Hematopoietic multipotent progenitor cell (in vitro differentiated cells): Measurements from ENCODE around the gene CTF1. TPM values are rescaled to one million over a fixed set of nuclear protein-coding genes. Genes with fewer than 3 reads are reported as not detected.

Experiments
- DNase-seq, 3 donors: peaks; one replicate each; pipeline ENCODE4 v3.0.0-alpha.2; 2011 to 2015; ENCODE audit warnings: low read depth in 2 of 3, low spot score in 2 of 3
- total RNA-seq: library from RNA; depleted of rRNA; stranded (reverse); fragments of >200 nt; gene quantifications from one replicate; pipeline ENCODE4 v1.2.3, GENCODE V29; 2012

Gene CTF1
- total RNA-seq, 1 donor = 1.6 TPM

GRCh38 chr16:30903596-30903995 lies 7.2 kb downstream of the CTF1 start:
- peak in 2 of 3 donors; percentile 55 to 70 for DNase-seq

GRCh38 chr16:30904114-30904780 lies 7.8 kb downstream of the CTF1 start:
- DNase-seq = peak in 2 of 3 donors; percentile 37 to 44

- no peak for DNase-seq
Measured at GRCh38 chr16:30907064-30907463, 10.7 kb downstream of the CTF1 start.

- DNase-seq = no peak
Measured at GRCh38 chr16:30910427-30911029, 14.1 kb downstream of the CTF1 start.

GRCh38 chr16:30912794-30913412 lies 16.5 kb downstream of the CTF1 start:
- no peak for DNase-seq

- no peak for DNase-seq
Measured at GRCh38 chr16:30914830-30915229, 18.4 kb downstream of the CTF1 start.

- DNase-seq = no peak
Measured at GRCh38 chr16:30918614-30919013, 22.2 kb downstream of the CTF1 start.

- DNase-seq = peak in 1 of 3 donors; percentile 17
Measured at GRCh38 chr16:30920891-30921290, 24.5 kb downstream of the CTF1 start.

- DNase-seq = no peak
Measured at GRCh38 chr16:30921459-30921747, 25.0 kb downstream of the CTF1 start.

GRCh38 chr16:30921748-30922419 lies 25.5 kb downstream of the CTF1 start:
- DNase-seq = peak in 2 of 3 donors; percentile 91 to 96

- DNase-seq = peak in 2 of 3 donors; percentile 100
Measured at GRCh38 chr16:30922420-30922959, 26.1 kb downstream of the CTF1 start.

- peak; percentile 93 to 99 (median 98) for DNase-seq
Measured at GRCh38 chr16:30922960-30923535, 26.6 kb downstream of the CTF1 start.

- DNase-seq = no peak
Measured at GRCh38 chr16:30923554-30924075, 27.2 kb downstream of the CTF1 start, which contains the start of gene FBXL19. Gene FBXL19, plus strand, starts transcription at chr16:30923572. Its CDS starts 2,183 bp downstream, at chr16:30925755.

- DNase-seq = no peak
Measured at GRCh38 chr16:30924076-30924912, 27.9 kb downstream of the CTF1 start.

GRCh38 chr16:30924913-30925631 lies 28.7 kb downstream of the CTF1 start:
- DNase-seq = no peak

- no peak for DNase-seq
Measured at GRCh38 chr16:30925632-30925987, 29.2 kb downstream of the CTF1 start.

- no peak for DNase-seq
Measured at GRCh38 chr16:30925995-30926811, 29.8 kb downstream of the CTF1 start.
